Tibial artery (tissue), 4 donors: ENCODE data around the gene TMTC1.

Source experiments
- DNase-seq, 2 donors: peaks; one replicate each; pipeline ENCODE4 v3.0.0-alpha.2; 2019
- H3K27ac ChIP-seq, 2 donors: fragments of 200-600 bp; sonication (generic) in 1 of 2; 1 replicate in 1 of 2; 2 replicates in 1 of 2; pipeline ENCODE4 v1.5.1; 2018 to 2019; ENCODE audit warnings: mild to moderate bottlenecking in 1 of 2
- H3K27me3 ChIP-seq, 2 donors: fragments of 200-600 bp; sonication (generic) in 1 of 2; one replicate each; pipeline versions ENCODE4 v1.5.1 to v1.6.0; 2016 to 2019
- H3K36me3 ChIP-seq, 3 donors: fragments of 200-600 bp; sonication (generic) in 2 of 3; one replicate each; pipeline ENCODE4 v1.5.1; 2016 to 2019; ENCODE audit warnings: mild to moderate bottlenecking in 2 of 3
- H3K4me1 ChIP-seq, 4 donors: fragments of 200-600 bp; sonication (generic) in 2 of 4; 1 replicate in 3 of 4; 2 replicates in 1 of 4; pipeline ENCODE4 v1.5.1; 2016 to 2019
- H3K4me3 ChIP-seq, 2 donors: fragments of 200-600 bp; sonication (generic) in 1 of 2; 1 replicate in 1 of 2; 2 replicates in 1 of 2; pipeline ENCODE4 v1.5.1; 2018 to 2019; ENCODE audit warnings: mild to moderate bottlenecking in 2 of 2
- H3K9me3 ChIP-seq, 3 donors: fragments of 200-600 bp; sonication (generic) in 1 of 3; one replicate each; pipeline ENCODE4 v1.5.1; 2016 to 2019
- CTCF ChIP-seq, 2 experiments: fragments of 200-600 bp in 1 of 2; fragments of 450-650 bp in 1 of 2; IDR thresholded peaks; one replicate each; pipeline ENCODE4 v1.5.1; 2017 to 2019; ENCODE audit warnings: antibody characterized with exemption in 2 of 2, mild to moderate bottlenecking in 1 of 2, moderate library complexity in 1 of 2
- intact Hi-C: fragments of 100-400 bp; cut with DNase I; formaldehyde crosslinking; loops from one replicate; pipeline ENCODE4 v1.15.0; 2023; ENCODE audit warnings: low total_unique reads

TMTC1 gene

DNA sequence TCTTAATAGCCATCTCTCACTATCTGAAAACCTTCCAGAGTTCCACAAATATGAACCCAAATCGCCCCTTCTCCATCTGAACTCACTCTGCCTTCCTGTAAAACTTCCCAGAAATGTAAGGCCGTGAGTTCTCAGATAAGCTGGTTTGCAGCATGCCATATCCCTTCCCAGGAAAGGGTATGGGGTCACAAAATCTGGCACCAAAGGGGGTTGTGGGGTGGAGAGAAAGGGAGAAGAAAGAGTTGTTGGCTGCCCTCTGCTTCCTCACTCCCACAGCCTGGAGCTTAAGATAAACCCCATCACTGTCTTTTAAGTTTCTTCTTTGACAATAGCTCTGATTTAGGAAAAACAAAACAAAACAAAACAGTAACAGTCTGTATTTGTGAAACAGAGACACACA, 10.7 kb downstream of the TMTC1 start:
- no peak for DNase-seq
- Histone ChIP-seq H3K9me3 (no peaks in the 10 kb centered on the region), H3K4me1 (peaks cover 0 to 98% (median 40%) of the 10 kb centered on the region in 4 donors), H3K36me3 (peaks cover 0 to 4% (median 0%) of the 10 kb centered on the region in 3 donors), H3K27ac (peak overlapping the region in 1 of 2 donors; percentile 0), H3K27me3 (no peaks in the 10 kb centered on the region), H3K4me3 (no peak overlapping the region)
- intact Hi-C loops = no loop called here
- no peak for TF ChIP-seq CTCF (IDR thresholded peaks at IDR 0.05)

DNA sequence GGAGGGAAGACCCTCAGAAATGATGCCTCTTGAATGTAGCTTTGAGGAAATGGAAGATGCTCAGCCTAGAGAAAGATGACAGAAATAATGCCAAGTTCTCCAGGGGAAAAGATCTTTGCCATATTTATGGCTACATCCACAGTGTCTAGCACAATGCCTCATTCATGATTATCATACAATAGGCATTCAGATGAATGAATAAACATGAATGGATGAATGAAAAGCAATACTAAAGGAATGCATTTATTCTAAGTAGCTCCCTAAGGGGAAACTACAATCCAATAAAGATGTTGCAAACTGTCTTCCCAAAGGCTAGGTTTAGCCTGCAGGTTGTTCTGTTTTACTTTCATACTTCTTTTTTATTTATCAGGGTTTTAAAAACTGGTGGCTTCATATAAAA, 12.0 kb downstream of the TMTC1 start:
- intact Hi-C loops = no loop called here
- no peak overlapping the region for H3K4me3 ChIP-seq
- TF ChIP-seq CTCF (IDR thresholded peaks at IDR 0.05) = no peak
- H3K9me3 ChIP-seq = no peaks in the 10 kb centered on the region
- H3K36me3 ChIP-seq = peaks cover 0 to 4% (median 0%) of the 10 kb centered on the region in 3 donors
- no peak for DNase-seq
- peaks cover 0 to 87% (median 31%) of the 10 kb centered on the region in 4 donors for H3K4me1 ChIP-seq
- H3K27me3 ChIP-seq = no peaks in the 10 kb centered on the region
- H3K27ac ChIP-seq = no peak overlapping the region

DNA sequence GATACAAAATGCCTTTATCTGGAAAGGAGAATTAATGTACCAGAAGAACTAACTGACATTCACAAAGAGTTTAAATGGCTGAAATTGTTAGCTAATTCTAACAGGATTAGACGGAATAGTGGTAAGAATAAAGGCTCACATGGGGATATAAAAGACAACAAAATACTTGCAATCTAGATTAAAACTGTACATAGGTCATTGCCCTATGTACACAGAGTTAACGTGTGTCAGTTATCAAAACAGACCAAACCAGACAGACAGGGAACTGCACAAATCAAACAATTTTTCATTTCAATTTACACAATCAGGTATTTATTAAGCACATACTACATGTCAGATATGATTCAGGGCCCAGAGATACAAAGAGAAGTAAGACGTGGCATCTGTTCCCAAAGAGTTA, 12.6 kb downstream of the TMTC1 start:
- DNase-seq = no peak

GRCh38 chr12:29769162-29769858, 14.4 kb downstream of the TMTC1 start:
- Histone ChIP-seq H3K27me3 (no peaks in the 10 kb centered on the region), H3K27ac (peak overlapping the region in 1 of 2 donors; percentile 29), H3K4me1 (peaks cover 0 to 64% (median 25%) of the 10 kb centered on the region in 4 donors), H3K36me3 (peaks cover 0 to 11% (median 0%) of the 10 kb centered on the region in 3 donors), H3K4me3 (no peak overlapping the region), H3K9me3 (no peaks in the 10 kb centered on the region)
- DNase-seq = peak in 1 of 2 donors; percentile 24
- intact Hi-C loops = no loop called here
- TF ChIP-seq CTCF (IDR thresholded peaks at IDR 0.05) = no peak

More for the DNA sequence above, 12.6 kb downstream of the TMTC1 start:
- no peak for TF ChIP-seq CTCF (IDR thresholded peaks at IDR 0.05)
- H3K36me3 ChIP-seq = peaks cover 0 to 8% (median 0%) of the 10 kb centered on the region in 3 donors
- no peaks in the 10 kb centered on the region for H3K27me3 ChIP-seq
- H3K4me3 ChIP-seq = no peak overlapping the region
- H3K9me3 ChIP-seq = no peaks in the 10 kb centered on the region
- H3K27ac ChIP-seq = no peak overlapping the region
- intact Hi-C loops = no loop called here
- H3K4me1 ChIP-seq = peaks cover 0 to 81% (median 29%) of the 10 kb centered on the region in 4 donors

- intact Hi-C loops = no loop called here
- DNase-seq = no peak
- no peak for TF ChIP-seq CTCF (IDR thresholded peaks at IDR 0.05)
- H3K9me3 ChIP-seq = no peaks in the 10 kb centered on the region
- peaks cover 0 to 11% (median 0%) of the 10 kb centered on the region in 3 donors for H3K36me3 ChIP-seq
- no peaks in the 10 kb centered on the region for H3K27me3 ChIP-seq
- peaks cover 0 to 58% (median 24%) of the 10 kb centered on the region in 4 donors for H3K4me1 ChIP-seq
- no peak overlapping the region for H3K4me3 ChIP-seq
- H3K27ac ChIP-seq = peak overlapping the region in 1 of 2 donors; percentile 29
Measured at GRCh38 chr12:29768372-29768771, 15.4 kb downstream of the TMTC1 start.
